ENCODE data around the gene TOP1. TPM values are rescaled to one million over a fixed set of nuclear protein-coding genes. Genes with fewer than 3 reads are reported as not detected.
"Not testable (repeated sequence)": the region's sequence is repeated elsewhere in the genome, so short reads cannot be mapped to it uniquely, and the experiment has no call there.

The TOP1 gene
- total RNA-seq, 2 experiments from 2014 or later, result 72.6 to 75.2 TPM

DNA sequence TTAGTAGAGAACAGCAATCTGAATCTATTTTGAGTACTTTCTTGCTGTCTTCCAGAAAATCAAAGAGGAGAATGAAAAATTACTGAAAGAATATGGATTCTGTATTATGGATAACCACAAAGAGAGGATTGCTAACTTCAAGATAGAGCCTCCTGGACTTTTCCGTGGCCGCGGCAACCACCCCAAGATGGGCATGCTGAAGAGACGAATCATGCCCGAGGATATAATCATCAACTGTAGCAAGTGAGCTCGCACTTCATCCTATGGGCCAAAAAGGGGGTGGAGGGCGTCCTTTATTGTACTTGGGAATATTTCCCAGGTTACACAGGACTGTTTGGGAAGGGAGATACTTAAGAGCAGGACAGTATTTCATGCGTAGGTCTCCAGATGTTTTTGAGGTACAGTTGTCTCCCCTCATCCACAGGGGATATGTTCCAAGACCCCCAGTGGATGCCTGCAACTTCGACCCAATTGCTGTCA, 71.4 kb downstream of the TOP1 start:
- H3K27me3 Mint-ChIP-seq, result no peaks in the 10 kb centered on the region
- H3K9me3 Mint-ChIP-seq, result no peaks in the 10 kb centered on the region
- H3K4me1 Mint-ChIP-seq, result peaks cover 4% of the 10 kb centered on the region
- peaks cover 37% of the 10 kb centered on the region for H3K36me3 Mint-ChIP-seq
- H3K4me3 Mint-ChIP-seq, result no peak overlapping the region
- POLR2A ChIA-PET, result no interaction called here
- DNase-seq (no peak), ATAC-seq (ENCODE audit: low read depth) (no peak)
- no peak overlapping the region for H3K27ac Mint-ChIP-seq

DNA sequence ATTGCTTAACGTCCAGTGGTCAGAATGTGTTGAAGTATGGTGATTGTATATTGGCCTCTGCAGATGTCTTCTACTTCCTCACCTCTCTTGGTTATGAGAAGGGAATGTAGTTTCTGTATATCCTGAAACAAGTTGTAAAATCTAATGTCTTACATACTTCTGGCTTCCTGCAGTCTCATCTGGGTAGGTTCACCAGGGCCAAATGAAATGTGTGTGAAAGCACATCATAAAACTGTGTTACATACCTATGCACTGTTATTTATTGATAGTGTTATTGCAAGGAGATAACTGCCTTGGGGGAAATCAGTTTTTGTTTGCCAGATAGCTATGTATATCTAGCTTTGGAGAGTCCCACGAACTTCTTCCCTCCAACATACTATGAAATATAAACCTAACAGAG, 73.0 kb downstream of the TOP1 start:
- DNase-seq (no peak), ATAC-seq (ENCODE audit: low read depth) (no peak)
- Mint-ChIP-seq H3K4me3 (no peak overlapping the region), H3K9me3 (no peaks in the 10 kb centered on the region), H3K27me3 (no peaks in the 10 kb centered on the region), H3K27ac (no peak overlapping the region), H3K36me3 (peaks cover 35% of the 10 kb centered on the region), H3K4me1 (no peaks in the 10 kb centered on the region)
- POLR2A ChIA-PET, result no interaction called here

DNA sequence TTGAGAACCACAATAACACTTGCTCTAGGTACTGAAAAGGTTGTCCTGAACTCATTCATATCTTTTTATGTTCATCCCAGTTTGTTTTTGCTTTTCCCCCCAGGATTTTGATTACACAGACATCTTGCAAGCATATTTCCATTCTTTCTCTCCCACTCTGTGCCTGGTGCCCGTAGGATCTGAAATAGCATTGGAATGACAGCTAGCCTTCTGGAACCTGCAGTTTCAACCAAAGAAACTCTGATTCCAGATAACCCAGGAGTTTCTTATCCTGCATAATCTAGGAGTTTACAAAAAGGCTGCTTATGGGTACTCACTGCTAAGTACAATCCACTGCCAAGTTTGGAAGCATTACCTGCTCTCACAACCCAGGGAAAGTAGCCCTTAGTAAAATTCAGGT, 79.9 kb downstream of the TOP1 start:
- Mint-ChIP-seq H3K4me3 (no peak overlapping the region), H3K9me3 (no peaks in the 10 kb centered on the region), H3K36me3 (peaks cover 24% of the 10 kb centered on the region), H3K27me3 (no peaks in the 10 kb centered on the region), H3K27ac (peak overlapping the region; percentile 1), H3K4me1 (peaks cover 4% of the 10 kb centered on the region)
- DNase-seq (no peak), ATAC-seq (ENCODE audit: low read depth) (no peak)
- POLR2A ChIA-PET, result no interaction called here

DNA sequence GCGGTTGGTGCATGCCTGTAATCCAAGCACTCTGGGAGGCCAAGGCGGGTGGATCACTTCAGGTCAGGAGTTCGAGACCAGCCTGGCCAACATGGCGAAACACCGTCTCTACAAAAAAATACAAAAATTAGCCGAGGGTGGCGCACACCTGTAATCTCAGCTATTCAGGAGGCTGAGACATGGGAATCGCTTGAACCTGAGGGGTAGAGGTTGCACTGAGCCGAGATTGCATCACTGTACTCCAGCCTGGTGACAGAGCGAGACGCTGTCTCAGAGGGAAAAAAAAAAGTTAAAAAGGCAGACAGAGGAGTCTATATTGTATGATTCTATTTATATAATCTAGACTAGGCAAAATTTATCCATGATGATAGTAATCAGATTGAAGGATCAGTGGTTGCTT, 81.4 kb downstream of the TOP1 start:
- Mint-ChIP-seq H3K27me3 (no peaks in the 10 kb centered on the region), H3K4me3 (no peak overlapping the region), H3K36me3 (peaks cover 25% of the 10 kb centered on the region), H3K4me1 (peaks cover 4% of the 10 kb centered on the region), H3K27ac (no peak overlapping the region), H3K9me3 (no peaks in the 10 kb centered on the region)
- no peak for ATAC-seq (ENCODE audit: low read depth)
- DNase-seq, result no peak
- POLR2A ChIA-PET, result no interaction called here

DNA sequence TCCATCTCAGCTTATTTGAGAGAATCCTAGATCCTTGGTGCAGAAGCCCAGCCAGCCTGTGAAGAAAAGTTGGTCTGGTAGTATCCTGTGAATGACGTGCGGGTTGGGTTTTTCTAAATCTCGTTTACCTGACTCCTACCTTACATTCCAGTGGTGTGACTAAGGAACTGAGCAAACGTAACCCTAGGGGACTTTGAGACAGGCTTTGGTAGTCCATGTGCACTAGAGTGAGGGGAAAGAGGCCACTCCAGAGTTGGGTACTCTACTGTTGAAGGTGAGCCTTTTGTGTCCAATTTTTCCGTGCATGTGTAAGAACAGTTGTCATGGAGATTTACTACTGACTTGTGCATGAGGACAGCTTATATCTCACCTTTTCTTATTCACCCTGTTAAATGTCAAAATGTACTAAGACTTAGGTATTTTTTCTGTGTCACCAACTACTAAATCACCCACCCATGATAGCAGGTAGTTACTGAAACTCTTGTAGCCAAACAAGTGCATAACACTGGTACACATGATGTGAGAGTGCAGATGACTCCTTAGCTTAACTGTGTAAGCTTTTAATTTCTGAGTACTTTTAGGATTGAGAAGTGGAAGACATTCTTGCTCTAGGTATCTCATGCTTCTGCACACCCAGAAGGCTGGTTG, 82.4 kb downstream of the TOP1 start:
- DNase-seq, result no peak
- no peak for ATAC-seq (ENCODE audit: low read depth)
- no peaks in the 10 kb centered on the region for H3K9me3 Mint-ChIP-seq
- no peak overlapping the region for H3K27ac Mint-ChIP-seq
- peaks cover 31% of the 10 kb centered on the region for H3K36me3 Mint-ChIP-seq
- POLR2A ChIA-PET, result no interaction called here
- H3K4me1 Mint-ChIP-seq, result peaks cover 4% of the 10 kb centered on the region
- H3K27me3 Mint-ChIP-seq, result no peaks in the 10 kb centered on the region
- no peak overlapping the region for H3K4me3 Mint-ChIP-seq

DNA sequence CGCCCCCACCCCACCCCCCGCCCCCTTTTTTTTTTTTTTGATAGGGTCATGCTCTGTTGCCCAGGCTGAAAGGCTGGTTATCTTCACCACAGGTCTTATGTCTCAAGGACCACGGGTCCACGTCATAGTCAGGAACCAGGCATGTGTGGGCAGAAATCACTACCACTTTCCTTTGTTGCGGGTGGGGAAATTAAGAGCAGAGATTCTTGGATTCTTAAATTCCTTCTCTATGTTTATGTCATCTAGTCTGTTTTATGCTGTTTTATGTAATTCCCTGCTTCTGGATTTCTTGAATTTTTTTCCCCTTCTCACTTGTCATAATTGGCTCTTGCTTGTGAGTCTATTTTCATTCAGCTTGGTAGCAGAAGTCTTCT, 82.9 kb downstream of the TOP1 start:
- Mint-ChIP-seq H3K27ac (no peak overlapping the region), H3K4me1 (peaks cover 4% of the 10 kb centered on the region), H3K4me3 (no peak overlapping the region), H3K9me3 (no peaks in the 10 kb centered on the region), H3K27me3 (no peaks in the 10 kb centered on the region), H3K36me3 (peaks cover 37% of the 10 kb centered on the region)
- no peak for ATAC-seq (ENCODE audit: low read depth)
- no peak for DNase-seq
- POLR2A ChIA-PET, result no interaction called here

DNA sequence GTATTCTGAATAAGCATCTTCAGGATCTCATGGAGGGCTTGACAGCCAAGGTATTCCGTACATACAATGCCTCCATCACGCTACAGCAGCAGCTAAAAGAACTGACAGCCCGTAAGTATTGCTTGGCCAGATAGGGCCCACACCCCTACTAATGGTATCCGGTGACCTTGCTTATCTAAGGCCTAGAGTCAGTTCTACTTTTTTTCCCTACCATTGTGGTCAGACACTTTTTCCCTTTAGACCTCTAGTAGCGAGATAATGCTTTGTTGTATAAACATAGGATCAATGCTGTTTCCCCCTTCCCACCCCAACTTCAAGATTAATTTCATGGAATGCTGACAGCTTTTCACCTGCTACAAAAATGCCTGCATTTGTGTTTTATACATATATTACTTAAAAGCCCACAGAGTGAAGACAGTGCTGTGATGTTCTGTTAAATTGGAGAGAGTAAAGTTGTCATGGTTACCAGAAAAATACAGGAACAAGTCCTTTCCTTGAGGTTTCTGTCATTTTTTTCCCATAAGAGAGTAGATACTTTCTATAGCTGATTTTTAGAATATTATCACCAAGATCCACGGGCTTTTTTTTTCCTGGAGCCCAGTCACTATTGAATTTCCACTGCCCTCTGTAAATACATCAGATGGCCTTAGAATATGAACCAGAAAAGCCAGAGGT, 87.8 kb downstream of the TOP1 start:
- peaks cover 45% of the 10 kb centered on the region for H3K36me3 Mint-ChIP-seq
- H3K27me3 Mint-ChIP-seq, result no peaks in the 10 kb centered on the region
- no peak overlapping the region for H3K4me3 Mint-ChIP-seq
- H3K9me3 Mint-ChIP-seq, result no peaks in the 10 kb centered on the region
- H3K27ac Mint-ChIP-seq, result no peak overlapping the region
- DNase-seq (no peak), ATAC-seq (ENCODE audit: low read depth) (no peak)
- POLR2A ChIA-PET, result no interaction called here
- H3K4me1 Mint-ChIP-seq, result peaks cover 13% of the 10 kb centered on the region

DNA sequence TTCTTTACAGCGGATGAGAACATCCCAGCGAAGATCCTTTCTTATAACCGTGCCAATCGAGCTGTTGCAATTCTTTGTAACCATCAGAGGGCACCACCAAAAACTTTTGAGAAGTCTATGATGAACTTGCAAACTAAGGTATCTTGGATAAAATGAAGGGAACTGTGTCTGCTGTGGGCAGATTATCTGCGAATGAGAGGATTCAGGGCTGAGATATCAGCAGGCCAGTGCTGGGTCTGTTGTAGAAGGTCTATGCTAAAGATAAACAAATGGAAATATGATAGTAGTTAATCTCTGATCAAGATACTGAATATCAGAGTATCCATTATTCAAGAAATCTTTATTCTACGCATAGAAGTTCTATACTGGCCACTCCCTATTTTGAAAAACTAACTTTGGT, 89.5 kb downstream of the TOP1 start:
- H3K27me3 Mint-ChIP-seq; H3K27ac Mint-ChIP-seq; POLR2A ChIA-PET; DNase-seq; H3K9me3 Mint-ChIP-seq; ATAC-seq (ENCODE audit: low read depth); H3K4me3 Mint-ChIP-seq: not testable (repeated sequence)
- Mint-ChIP-seq H3K36me3 (peaks cover 48% of the 10 kb centered on the region), H3K4me1 (peaks cover 13% of the 10 kb centered on the region)

DNA sequence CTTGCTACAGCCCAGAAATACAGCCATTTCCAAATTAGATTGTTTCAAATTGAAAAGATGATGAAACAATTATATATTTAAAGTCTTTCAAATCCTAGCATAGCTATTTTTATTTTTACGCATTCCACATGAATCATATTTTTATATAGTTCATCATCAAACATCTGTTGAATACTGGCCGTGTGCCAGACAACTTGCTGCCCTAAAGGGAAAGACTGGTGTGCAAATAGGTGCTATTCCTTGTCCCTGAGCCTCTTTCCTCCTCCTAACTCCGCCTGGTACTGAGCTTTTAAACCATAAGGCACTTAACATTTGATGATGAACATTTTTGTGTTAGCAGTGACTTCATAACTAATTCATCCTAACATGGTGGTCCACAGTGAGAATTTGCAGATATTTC, 90.0 kb downstream of the TOP1 start:
- Mint-ChIP-seq H3K4me3 (no peak overlapping the region), H3K9me3 (no peaks in the 10 kb centered on the region), H3K27me3 (no peaks in the 10 kb centered on the region), H3K27ac (no peak overlapping the region), H3K36me3 (peaks cover 49% of the 10 kb centered on the region), H3K4me1 (peaks cover 13% of the 10 kb centered on the region)
- POLR2A ChIA-PET, result no interaction called here
- DNase-seq (no peak), ATAC-seq (ENCODE audit: low read depth) (no peak)

DNA sequence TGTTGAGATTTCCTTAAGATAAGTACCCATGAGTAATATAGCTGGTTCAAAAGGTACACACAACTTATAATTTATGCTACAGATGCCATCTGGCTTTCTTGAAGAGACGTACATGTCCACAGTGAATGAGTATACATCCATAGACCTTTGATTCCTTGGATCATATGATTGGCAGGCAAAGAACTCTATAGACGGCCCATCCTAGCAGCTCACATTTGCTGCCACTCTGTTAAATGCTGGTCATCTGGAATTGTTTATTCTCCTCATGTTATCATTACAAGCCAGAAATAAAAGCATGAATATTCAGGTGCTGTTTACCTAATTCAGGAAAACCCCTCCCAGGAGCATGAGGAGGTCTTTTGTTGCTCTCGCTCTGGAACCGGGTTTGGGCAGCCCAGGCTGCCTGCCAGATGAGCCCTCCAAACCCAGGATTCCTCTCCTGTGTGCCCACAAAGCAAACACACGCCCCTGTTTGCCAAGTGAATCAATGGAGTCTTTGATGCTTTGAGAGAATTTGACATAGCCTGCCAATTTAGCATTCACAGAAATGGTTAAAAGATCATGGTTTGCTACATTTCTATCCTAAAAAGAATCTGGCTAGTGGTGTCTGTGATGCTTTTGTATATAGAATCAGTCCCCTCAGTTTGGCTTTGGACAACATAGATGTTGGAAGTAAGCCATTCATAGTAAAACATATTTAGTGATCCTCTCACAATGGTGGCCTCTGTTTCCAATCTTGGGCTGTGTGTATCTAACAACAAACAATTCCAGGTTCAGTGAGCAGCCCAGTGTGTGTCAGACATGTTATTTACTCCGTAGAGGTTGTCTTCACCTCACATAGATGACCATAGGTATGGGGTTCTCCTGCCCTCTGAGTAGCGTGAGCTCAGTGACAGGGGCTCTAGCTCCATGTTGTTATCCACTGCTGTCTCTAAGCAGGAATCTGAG, 91.3 kb downstream of the TOP1 start:
- Mint-ChIP-seq H3K9me3 (no peaks in the 10 kb centered on the region), H3K27ac (no peak overlapping the region), H3K27me3 (no peaks in the 10 kb centered on the region), H3K4me3 (no peak overlapping the region), H3K36me3 (peaks cover 46% of the 10 kb centered on the region), H3K4me1 (peaks cover 13% of the 10 kb centered on the region)
- ATAC-seq (ENCODE audit: low read depth), result no peak
- no peak for DNase-seq
- POLR2A ChIA-PET, result interaction anchor here (0.8 kb wide), 1 partner anchor 47 kb away, joined by 3 read pairs; no protein-coding TSS in a partner anchor

DNA sequence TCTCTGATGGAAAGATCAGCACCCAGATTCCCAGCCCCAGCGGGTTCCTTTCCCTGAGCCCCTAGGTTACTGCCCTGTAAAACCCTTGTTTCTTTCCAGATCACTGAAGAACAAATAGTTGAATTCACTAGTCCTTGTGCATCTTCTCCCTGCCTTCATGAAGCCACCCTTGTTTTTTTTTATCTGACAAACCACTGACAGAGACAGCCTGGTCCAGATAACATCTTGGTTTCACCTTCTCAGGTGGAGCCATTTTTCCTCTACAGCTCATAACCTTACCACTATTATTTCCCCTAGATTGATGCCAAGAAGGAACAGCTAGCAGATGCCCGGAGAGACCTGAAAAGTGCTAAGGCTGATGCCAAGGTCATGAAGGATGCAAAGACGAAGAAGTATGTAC, 92.8 kb downstream of the TOP1 start:
- ATAC-seq (ENCODE audit: low read depth) (no peak), DNase-seq (no peak)
- Mint-ChIP-seq H3K4me3 (no peak overlapping the region), H3K9me3 (no peaks in the 10 kb centered on the region), H3K4me1 (peaks cover 15% of the 10 kb centered on the region), H3K27me3 (no peaks in the 10 kb centered on the region), H3K27ac (peak overlapping the region; percentile 44), H3K36me3 (peaks cover 48% of the 10 kb centered on the region)
- POLR2A ChIA-PET, result no interaction called here

DNA sequence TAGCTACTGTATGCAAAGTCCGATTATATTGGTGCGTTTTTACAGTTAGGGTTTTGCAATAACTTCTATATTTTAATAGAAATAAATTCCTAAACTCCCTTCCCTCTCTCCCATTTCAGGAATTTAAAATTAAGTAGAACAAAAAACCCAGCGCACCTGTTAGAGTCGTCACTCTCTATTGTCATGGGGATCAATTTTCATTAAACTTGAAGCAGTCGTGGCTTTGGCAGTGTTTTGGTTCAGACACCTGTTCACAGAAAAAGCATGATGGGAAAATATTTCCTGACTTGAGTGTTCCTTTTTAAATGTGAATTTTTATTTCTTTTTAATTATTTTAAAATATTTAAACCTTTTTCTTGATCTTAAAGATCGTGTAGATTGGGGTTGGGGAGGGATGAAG, 95.0 kb downstream of the TOP1 start:
- Mint-ChIP-seq H3K4me3 (no peak overlapping the region), H3K36me3 (peaks cover 48% of the 10 kb centered on the region), H3K9me3 (no peaks in the 10 kb centered on the region), H3K27ac (no peak overlapping the region), H3K4me1 (peaks cover 15% of the 10 kb centered on the region), H3K27me3 (no peaks in the 10 kb centered on the region)
- ATAC-seq (ENCODE audit: low read depth) (no peak), DNase-seq (no peak)
- POLR2A ChIA-PET, result no interaction called here

DNA sequence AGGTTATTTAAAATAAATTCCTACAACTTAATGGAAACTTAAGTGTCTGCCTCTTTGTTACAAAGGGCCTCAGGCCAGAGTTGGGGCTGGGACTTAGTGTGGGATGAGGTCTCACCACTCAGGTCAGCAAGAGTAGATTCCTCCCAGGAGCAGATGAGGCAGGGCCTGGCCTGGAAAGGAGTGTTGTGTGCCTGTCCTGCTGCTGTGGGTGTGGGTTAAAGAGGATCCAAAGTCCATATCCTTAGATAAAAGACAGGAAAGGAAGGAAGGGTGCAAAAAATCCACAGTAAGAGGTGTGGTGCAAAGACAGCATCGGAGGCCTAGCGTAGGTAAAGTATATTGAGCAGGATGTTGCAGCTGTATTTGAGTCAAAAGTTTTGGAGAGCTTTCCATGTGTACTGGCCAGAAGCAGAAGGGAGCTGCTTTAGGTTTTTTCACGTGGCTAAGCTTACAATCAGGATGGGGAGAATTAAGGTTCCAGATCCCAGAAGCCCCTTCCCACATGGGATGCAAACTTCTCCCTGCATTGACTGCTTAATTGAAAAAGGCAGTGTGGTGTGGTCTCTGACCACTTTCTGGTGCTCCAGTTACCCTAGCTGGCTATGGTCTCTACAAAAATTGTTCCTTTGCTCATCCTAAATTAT, 96.0 kb downstream of the TOP1 start:
- ATAC-seq (ENCODE audit: low read depth) (no peak), DNase-seq (no peak)
- H3K4me3 Mint-ChIP-seq, result no peak overlapping the region
- no peak overlapping the region for H3K27ac Mint-ChIP-seq
- H3K36me3 Mint-ChIP-seq, result peaks cover 49% of the 10 kb centered on the region
- no peaks in the 10 kb centered on the region for H3K27me3 Mint-ChIP-seq
- POLR2A ChIA-PET, result interaction anchor here (1.0 kb wide), 1 partner anchor 33 kb away, joined by 3 read pairs; no protein-coding TSS in a partner anchor
- no peaks in the 10 kb centered on the region for H3K9me3 Mint-ChIP-seq
- peaks cover 13% of the 10 kb centered on the region for H3K4me1 Mint-ChIP-seq

Data from activated naive CD8-positive, alpha-beta T cell treated with anti-CD3 and anti-CD28 coated beads, Interleukin-2, amount 10 ng/mL, durations not matched to agents 7 days and 5 days (primary cell).